HG02981 (cell line): ENCODE data around the gene ZDHHC4.
"Not testable (repeated sequence)": the region's sequence is repeated elsewhere in the genome, so short reads cannot be mapped to it uniquely, and the experiment has no call there.

ENCODE experiments used
- ATAC-seq: cut with Tn5 transposase; IDR thresholded peaks from one replicate; pipeline ENCODE4 v1.9.1; 2021; ENCODE audit warnings: mild to moderate bottlenecking, moderate library complexity; ENCODE audit not compliant: unreplicated experiment

Gene ZDHHC4

DNA sequence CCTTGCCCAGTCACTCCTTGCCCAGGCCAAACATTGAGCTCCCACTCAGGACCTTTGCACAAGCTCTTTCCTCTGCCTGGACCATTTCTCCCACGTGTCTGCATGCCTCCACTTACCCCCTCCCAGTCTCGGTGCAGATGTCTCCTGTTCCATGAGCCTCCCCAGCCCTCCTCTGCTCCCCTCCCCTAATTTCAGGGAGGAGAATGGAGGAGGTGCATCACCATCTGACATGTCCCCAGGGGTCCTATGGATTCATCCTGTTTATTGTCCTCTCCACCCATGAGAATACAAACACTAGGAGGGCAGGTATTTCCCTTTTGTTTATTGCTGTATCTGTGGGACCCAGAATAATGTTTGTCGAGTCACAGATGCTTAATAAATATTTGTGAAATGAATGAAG is 17.4 kb upstream of the ZDHHC4 start:
- no peak for ATAC-seq

DNA sequence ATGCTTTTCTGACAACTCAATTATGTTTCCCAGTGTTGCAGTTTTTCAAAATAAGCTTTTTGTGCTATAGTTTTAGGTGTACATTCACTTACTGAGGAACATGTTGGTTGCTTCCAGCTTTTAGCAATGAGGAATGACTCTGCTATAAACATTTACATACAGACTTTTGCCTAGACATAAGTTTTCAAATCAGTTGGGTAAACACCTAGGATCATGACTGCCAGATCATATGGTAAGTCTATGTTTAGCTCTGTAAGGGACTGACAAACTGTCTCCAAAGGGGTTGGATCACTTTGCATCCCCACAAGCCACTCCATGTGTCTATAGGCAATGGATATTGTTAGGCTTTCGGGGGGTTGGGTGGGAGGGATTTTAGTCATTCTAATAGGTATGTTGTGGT is 15.1 kb upstream of the ZDHHC4 start:
- no peak for ATAC-seq

DNA sequence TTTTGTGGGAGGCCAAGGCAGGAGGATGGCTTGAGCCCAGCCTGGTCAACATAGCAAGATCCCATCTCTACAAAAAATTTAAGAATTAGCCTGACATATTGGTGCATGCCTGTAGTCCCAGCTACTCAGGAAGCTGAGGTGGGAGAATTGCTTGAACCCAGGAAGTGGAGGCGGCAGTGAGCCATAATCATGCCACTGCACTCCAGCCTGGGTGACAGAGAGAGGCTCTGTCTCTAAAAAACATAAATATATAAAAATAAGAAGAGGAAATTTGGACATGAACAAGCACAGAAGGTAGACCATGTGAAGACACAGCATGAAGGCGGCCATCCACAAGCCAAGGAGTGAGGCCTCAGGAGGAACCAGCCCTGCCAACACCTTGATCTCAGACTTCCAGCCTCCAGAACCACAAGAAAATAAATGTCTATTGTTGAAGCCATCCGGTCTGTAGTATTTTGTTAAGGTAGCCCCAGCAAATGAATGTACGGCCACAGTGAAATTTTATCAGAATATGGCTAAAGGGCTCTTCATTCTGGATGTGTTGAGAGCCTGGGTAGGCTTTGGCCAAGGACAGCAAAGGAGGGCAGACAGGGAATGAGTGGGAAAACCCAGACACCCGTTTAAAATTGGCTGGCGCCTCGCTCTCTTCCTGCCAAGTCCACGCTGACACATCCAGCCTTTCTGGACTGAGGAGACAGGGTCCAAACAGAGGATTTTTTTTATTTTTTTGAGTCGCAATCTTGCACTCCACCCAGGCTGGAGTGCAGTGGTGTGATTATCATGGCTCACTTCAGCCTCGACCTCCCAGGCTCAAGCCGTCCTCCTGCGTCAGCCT is 13.1 kb upstream of the ZDHHC4 start:
- no peak for ATAC-seq

DNA sequence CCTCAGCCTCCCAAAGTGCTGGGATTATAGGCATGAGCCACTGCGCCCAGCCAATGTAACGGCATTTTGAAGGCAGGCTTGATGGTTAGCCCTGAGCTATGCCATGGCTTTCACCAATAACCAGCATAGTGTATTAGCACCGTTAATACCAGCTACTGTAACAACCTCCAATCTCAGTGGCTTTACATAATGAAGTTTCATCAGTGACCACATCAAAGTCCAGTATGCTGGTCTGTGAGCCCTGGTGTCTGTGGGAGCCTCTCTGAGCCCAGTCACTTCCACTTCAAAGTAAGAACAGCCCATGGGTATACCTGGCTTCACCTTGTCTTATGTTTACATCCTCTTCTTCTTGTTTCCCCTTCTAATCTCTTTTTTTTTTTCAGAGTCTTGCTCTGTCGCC is 11.6 kb upstream of the ZDHHC4 start:
- no peak for ATAC-seq

DNA sequence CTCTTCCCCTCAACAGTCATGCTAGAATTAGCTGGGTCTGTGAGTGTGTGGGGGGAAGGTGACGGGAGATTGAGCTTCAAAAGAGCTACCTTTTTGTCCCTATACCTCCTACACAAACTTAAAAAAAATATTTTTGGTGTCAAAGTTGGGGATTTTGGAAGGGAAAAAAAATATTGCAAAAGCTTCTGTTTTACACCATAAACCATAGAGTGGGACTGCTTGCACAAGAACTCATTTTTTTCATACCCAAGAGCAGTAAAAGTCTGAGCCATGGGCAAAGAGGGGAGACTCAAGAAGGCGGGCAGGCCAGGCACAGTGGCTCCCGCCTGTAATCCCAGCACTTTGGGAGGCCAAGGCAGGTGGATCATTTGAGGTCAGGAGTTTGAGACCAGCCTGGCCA is 9.4 kb upstream of the ZDHHC4 start:
- ATAC-seq: no peak

DNA sequence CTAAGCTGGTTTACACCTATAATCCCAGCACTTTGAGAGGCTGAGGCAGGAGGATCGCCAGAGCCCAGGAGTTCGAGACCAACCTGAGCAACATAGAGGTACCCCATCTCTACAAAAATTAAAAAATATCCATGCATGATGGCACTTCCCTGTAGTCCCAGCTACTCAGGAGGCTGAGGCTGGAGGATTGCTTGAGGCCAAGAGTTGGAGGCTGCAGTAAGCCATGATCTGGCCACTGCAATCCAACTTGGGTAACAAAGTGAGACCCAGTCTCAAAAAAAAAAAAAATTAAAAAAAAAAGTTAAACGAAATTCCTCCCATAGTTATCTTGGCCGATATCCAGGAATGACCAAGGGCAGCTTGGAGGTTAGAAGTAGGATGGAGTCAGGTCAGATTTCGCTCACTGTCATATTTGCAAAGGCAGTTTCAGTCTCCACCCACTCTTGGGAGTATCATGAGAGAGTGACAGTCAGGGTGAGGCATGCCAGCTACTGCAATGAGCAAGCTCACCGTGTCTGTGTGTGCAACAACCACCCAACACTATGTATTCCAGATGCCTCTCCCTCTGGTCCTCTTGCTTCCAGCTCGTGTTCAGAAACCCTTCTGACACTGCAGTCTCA is 6.0 kb upstream of the ZDHHC4 start:
- no peak for ATAC-seq

DNA sequence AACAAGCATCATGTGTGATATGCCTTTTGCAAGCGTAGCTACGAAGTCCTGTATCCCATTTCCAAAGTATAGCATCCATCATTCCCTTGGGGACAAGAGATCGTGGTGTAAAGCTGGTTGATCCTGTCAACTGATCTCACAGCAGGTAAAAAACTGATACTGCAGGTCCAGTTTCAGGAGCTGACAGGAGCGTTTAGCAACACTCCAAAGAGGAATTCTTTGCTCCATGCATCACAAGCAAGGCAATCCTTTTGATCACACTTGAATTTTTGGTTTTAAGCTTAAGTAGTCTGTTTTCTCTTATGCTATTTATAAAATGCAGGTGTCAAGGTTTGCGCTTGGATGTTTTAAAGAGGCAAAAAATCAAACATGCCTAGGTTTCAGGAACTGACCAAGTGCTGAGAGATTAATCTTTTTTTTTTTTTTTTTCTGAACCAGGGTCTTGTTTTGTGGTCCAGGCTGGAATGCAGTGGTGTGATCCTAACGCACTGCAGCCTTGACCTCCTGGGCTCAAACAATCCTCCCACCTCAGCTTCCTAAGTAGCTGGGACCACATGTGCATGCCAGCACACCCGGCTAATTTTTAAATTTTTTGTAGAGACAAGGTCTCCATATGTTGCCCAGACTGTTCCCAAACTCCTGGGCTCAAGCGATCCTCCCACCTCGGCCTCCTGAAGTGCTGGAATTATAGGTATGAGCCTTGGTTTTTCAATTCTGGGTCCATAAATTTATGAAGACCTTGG is 1.8 kb upstream of the ZDHHC4 start:
- no peak for ATAC-seq

DNA sequence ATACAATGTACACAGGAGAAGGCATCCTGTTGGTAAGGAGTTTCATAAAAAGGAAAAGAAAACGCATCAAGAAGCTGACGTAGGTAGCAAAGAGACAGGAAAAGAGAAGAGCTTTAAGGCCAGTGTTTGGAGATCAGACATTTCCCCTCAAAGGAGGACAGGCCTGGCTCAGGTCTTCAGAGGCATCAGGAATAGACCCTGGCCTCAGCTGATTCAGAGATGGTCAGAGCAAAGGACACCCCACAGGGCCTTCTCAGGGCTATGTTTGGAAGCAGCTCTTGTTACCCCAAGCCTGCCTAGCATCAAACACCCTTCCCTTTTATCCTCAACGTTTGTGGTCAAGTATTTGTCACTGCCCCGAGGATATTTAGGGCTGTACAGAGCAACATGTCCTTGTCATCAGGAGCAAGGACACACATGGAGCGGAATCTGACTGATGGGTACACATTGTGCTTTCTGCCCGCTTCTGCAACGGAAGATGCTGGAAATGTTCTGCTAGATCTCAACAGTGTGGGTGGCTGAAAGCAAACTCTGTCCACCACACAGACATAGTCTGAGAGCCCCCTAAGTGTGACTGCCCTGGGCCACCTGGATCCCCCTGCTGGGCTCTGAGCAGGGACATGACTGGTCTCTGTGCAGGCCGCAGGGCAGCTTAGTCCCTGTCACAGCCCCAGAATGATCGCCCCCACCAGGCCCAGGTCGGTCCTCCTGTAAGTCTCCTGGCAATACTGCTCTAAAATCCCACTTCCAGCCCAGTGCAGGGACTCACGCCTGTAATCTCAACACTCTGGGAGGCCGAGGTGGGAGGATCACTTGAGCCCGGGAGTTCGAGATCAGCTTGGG is 1.0 kb upstream of the ZDHHC4 start:
- no peak for ATAC-seq

DNA sequence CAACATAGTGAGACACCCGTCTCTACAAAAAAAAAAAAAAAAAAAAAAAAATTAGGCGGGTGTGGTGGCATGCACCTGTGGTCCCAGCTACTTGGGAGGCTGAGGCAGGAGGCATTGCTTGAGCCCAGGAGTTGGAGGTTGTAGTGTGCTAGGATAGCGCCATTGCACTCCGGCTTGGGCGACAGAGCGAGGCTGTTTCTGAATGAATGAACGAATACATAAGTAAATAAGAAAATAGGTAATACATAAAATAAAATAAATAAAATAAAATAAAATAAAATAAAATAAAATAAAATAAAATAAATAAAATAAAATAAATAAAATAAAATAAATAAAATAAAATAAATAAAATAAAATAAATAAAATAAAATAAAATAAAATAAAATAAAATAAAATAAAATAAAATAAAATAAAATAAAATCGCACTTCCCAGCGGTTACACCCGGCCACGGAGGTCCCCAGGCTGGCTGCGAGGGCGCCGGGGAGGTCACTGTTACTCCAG is 336 bp upstream of the ZDHHC4 start:
- not testable (repeated sequence) for ATAC-seq

DNA sequence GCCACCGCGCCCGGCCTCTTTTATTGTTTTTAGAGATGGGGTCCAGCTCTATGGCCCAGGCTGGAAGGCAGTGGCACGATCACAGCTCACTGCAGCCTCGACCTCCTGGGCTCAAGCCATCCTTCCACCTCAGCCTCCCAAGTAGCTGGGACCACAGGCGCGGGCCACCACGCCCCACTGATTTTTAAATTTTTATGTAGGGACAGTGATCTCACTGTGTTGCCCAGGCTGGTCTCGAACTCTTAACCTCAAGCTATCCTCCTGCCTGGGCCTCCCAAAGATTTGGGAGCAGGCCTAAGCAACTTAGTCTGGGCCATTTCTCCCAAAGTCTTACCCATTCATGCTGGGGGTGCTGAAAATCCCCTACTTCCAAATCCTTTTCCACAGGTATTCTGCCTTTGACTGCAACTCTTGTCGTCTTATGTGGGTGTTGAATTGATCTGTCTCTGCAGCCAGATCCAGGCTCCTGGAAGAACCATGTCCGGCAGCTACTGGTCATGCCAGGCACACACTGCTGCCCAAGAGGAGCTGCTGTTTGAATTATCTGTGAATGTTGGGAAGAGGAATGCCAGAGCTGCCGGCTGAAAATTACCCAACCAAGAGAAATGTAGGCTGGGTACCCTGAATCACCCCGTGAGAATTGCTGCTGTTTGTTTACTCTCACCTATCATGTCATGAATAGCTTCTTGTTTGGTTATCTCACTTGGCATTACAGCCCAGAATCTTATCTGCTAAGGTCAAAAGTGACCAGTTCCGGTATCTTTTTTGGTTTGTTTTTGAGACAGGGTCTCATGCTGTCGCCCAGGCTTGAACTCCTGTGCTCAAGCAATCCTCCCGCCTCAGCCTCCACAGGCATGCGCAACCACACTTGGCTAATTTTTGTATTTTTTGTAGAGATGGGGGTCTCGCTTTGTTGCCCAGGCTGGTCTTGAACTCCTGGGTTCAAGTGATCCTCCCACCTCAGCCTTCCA is 1.1 kb downstream of the ZDHHC4 start:
- no peak for ATAC-seq

DNA sequence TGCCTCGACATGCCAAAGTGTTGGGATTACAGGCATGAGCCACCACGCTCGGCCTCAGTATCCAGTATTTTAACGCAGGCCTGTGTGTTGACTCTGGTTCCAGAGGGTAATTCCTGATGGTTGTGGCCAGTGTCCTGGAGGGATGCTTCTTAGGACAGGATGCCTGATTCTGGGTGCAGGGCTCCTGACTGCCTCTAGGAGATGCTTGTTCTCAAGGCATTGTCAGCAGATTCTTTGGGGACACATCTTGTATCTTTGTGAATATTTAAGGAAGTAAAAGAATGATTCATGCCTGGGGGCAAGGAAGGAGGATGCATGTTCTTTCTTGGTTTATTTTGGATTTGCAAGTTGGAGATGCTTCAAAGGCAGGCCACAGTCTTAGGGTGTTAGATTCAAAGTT is 2.2 kb downstream of the ZDHHC4 start:
- no peak for ATAC-seq

DNA sequence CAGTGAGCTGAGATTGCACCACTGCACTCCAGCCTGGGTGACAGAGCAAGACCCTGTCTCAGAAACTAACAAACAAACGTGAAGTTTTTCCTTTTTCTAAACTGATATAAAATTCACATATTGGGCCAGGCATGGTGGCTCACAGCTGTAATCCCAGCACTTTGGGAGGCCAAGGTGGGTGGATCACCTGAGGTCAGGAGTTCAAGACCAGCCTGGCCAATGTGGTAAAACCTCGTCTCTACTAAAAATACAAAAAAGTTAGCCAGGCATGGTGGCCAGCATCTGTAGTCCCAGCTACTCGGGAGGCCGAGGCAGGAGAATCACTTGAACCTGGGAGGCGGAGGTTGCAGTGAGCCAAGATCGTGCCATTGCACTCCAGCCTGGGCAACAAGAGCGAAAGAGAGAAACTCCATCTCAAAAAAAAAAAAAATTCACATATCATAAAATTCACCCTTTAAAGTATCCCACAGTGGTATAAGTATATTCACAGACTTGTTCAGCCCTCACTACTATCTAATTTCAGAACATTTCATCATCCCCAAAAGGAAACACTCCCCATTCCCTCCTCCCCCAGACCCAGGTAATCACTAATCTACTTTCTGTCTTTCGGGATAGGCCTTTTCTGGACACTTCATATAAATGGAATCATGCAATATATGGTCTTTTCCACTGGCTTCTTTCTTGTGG is 8.6 kb downstream of the ZDHHC4 start:
- not testable (repeated sequence) for ATAC-seq

DNA sequence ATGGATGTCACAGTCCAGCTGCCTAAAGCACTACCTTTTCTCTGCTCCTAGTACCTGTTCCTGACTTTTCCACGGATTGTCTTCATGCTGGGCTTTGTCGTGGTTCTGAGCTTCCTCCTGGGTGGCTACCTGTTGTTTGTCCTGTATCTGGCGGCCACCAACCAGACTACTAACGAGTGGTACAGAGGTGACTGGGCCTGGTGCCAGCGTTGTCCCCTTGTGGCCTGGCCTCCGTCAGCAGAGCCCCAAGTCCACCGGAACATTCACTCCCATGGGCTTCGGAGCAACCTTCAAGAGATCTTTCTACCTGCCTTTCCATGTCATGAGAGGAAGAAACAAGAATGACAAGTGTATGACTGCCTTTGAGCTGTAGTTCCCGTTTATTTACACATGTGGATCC is 11.3 kb downstream of the ZDHHC4 start:
- no peak for ATAC-seq

DNA sequence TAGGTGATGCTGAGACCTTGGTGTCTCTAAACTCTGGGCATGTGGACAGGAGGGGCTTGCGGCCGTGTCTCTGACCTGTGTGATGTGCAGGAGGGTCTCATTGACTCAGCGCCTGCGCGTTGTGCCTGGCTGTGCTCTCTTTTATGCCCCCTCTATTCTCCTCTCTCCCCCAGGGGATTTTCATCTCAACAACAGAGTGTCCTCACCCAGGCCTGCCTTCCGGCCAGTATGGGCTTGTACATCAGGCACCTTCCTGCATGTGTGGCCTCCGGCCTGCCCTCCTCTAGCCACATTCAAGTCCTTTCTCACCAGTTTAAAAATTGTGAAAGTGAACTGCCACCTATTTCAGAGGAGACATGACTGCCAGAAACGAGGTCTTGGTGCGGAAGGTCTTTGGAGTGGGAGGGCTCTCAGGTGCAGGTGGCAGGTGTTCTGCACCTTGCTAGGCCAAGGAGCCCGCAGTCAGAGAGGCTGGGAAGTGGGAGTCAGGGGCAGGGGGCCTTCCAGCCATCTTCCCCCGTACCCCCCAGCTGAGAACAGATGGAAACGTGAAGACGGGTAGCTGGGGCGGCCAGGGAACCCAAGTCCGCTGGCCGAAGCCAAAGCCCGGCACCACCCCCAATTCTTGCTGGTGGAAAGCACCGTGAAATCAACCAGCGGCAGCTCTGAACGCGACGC is 12.0 kb downstream of the ZDHHC4 start:
- no peak for ATAC-seq

DNA sequence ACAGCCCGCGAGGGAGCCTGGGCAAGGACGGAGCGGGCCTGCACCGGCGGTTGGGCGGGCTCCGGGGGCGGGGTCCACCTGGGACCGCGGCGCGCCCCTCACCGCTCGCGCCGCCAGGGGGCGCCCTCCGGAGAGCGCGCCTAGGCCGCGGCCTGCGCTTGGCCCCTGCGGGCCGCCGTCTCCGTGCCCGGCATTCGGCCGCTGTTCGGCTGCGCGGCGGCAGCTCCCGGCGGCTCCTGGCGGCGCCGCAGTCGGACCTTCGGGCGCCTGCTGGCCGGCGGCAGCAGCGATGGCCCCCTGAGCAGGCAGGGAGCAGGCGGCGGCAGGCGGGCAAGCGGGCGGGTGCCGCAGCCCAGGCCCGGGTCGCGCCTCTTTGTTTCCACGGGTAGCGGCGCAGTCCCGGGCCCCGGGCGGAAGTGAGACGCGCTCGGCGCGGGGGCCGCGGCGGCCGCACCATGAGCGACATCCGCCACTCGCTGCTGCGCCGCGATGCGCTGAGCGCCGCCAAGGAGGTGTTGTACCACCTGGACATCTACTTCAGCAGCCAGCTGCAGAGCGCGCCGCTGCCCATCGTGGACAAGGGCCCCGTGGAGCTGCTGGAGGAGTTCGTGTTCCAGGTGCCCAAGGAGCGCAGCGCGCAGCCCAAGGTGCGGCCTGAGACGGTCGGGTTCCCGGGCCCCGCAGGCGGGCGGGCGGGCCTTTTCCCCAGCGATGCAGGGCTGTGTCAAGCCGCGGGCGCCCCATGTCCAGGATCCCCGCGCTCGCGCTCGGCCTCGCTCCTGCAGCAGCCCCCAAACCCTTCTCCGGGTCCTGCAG is 12.8 kb downstream of the ZDHHC4 start, which contains the start of gene INTS15:
TSS of gene INTS15 (plus strand) at position 193 of the 816 bp plus-strand sequence. CDS start at position 456, 263 bp downstream.
- peak; percentile 83 for ATAC-seq

DNA sequence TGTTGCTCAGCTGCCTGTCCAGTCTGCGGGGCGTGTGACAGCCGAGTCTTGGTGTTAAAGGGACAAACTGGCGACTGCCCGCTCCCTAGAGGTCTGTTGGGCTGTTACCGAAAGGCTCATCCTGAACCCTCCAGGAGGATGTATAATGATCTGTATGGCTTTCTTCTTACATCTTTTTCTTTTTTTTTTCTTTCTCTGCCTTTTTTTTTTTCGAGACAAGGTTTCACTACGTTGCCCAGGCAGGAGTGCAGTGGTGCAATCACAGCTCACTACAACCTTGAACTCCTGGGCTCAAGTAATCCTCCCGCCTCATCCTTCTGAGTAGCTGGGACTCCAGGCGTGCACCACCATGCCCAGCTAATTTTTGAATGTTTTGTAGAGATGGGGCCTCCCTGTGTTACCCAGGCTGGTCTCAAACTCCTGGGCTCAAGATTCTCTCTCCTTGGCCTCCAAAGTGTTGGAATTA is 13.4 kb downstream of the ZDHHC4 start:
- no peak for ATAC-seq

DNA sequence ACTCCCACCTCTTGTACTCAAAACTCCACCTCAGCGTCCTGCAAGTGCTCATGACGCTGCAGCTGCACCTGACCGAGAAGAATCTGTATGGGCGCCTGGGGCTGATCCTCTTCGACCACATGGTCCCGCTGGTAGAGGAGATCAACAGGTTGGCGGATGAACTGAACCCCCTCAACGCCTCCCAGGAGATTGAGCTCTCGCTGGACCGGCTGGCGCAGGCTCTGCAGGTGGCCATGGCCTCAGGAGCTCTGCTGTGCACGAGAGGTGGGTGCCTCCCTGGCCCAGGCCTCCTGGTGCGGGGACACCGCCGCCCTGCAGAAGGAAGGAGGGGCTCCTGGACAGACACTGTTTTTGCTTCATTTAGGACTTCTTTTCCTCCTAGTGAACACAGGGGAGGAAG is 22.8 kb downstream of the ZDHHC4 start:
- no peak for ATAC-seq
